GM12892 (cell line): ENCODE data around the gene TNFRSF1B.

Source experiments
- POLR2A ChIP-seq: IDR thresholded peaks from 2 replicates; pipeline ENCODE4 v1.6.1; 2011; ENCODE audit warnings: low read depth, low read length, control low read depth
- POLR2AphosphoS5 ChIP-seq: IDR thresholded peaks from 2 replicates; pipeline ENCODE4 v1.6.1; 2011; ENCODE audit warnings: low read depth, low read length, control low read depth

DNA sequence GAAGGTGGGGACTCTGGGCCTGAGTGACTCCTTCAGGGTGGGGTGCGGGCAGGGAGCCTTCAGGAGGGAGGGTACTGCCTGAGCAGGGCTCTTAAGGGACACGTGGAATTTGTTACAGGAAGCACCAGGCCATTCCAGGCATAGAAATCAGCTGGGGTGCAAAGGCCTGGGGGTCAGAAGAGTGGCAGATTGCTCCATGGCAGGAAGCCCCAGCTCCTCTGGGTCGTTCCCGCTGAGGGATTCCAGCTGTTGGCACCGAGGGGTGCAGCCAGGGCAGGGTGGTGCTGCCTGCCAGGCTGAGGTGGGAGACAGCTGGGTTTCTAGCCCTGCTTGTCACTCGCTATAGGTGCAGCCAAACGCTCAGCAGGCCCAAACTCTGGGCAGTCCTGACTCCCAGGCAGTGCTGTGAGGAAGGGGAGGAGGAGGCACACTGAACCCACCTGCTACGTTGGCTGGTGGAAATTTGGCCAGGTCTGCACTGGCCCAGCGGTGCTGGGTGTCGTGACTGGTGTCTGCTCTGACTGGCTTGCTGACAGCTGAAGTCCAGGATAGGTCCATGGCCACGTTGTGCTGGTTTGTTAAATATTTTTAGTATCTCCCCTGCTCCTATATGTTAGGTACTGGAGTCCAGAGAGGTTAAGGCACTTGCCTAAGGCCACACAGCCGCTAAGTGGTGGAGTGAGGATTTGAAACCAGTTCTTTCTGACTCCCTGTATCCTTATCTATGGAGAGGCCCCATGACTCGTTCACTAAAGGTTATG is 19.3 kb downstream of the TNFRSF1B start:
- TF ChIP-seq POLR2A (no peak), POLR2AphosphoS5 (no peak)
